Fibroblast of villous mesenchyme (primary cell): Measurements from ENCODE around the gene FOXJ1. TPM values are rescaled to one million over a fixed set of nuclear protein-coding genes. Genes with fewer than 3 reads are reported as not detected.

Experiments used
- DNase-seq: peaks from one replicate; pipeline ENCODE4 v3.0.0-alpha.2; 2010; ENCODE audit warnings: low read depth
- H3K4me3 ChIP-seq: 2 replicates; pipeline ENCODE4 v1.5.1; 2011; ENCODE audit warnings: low read depth, mild to moderate bottlenecking, low read length
- CTCF ChIP-seq: IDR thresholded peaks from 2 replicates; pipeline ENCODE4 v1.5.1; 2012; ENCODE audit warnings: low read depth, mild to moderate bottlenecking, low read length; ENCODE audit not compliant: insufficient read depth
- total RNA-seq: library from RNA; depleted of rRNA; stranded (reverse); fragments of >200 nt; gene quantifications from 2 replicates; pipeline ENCODE4 v1.2.3, GENCODE V29; 2012

FOXJ1 gene
- total RNA-seq, 1 donor, result not detected

GRCh38 chr17:76182016-76182764 lies 41.1 kb upstream of the FOXJ1 start:
- DNase-seq, result peak; percentile 90
- H3K4me3 ChIP-seq, result no peak overlapping the region
- TF ChIP-seq CTCF, result peak; percentile 95

DNA sequence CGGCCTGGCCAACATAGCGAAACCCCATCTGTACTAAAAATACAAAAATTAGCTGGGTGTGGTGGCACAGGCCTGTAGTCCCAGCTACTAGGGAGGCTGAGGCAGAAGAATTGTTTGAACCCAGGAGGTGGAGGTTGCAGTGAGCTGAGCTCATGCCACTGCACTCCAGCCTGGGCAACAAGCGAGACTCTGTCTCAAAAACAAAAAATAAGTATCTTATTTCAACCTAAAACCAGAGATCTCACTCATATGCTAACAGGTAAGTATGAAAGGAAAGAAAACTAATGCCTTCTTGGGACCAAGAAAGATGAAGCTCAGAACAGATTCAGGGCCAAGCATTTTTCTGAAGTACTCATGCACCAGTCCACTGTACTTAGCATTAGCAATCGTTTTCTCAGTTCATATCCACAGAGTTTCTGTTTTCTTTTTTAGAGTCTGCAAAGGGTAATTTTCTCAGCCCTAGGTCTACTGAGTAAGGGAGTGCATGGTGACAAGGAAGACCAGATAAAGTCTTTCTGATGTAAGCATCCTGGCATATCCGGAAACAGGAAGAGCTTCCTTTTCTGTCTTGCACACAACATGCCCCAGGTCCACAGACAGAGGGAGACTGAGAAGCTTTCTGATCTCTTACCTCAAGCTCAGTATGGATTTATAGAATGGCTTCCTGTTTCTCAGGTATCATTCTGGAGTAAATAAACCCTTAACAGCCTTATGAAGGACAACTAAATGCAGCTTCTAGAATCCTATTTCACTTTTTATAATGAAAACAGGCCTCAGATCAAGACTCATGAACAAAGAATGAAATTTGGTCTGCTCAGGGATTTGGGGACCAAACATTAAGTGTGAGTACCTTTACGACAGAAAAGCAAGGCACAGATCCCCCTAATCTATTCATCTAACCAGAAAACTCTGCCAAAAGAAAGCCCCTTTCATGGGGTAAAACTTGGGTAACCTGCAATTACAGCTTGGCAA lies 38.7 kb upstream of the FOXJ1 start:
- peak; percentile 48 for DNase-seq
- no peak overlapping the region for H3K4me3 ChIP-seq
- peak; percentile 23 for TF ChIP-seq CTCF

DNA sequence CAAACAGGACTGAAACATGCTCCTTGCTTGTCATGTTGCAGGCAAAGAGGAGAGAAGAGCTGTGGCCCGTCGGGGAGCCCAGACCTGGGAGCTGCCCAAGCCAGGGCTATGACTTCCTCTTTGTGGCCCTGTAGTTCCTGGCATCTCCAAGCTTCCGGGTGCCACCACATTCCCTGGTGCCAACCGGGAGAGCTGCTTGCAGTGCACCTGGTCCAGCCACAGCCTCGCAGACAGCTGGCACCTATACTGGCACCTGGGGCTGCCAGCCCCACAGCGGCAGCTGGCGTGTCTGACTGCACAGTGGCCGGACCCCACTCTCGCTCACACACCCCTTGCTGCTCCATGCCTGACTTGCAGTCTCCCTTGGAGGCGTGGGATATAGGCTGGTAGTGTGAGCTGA lies 37.1 kb upstream of the FOXJ1 start:
- no peak for DNase-seq
- no peak for TF ChIP-seq CTCF
- no peak overlapping the region for H3K4me3 ChIP-seq

DNA sequence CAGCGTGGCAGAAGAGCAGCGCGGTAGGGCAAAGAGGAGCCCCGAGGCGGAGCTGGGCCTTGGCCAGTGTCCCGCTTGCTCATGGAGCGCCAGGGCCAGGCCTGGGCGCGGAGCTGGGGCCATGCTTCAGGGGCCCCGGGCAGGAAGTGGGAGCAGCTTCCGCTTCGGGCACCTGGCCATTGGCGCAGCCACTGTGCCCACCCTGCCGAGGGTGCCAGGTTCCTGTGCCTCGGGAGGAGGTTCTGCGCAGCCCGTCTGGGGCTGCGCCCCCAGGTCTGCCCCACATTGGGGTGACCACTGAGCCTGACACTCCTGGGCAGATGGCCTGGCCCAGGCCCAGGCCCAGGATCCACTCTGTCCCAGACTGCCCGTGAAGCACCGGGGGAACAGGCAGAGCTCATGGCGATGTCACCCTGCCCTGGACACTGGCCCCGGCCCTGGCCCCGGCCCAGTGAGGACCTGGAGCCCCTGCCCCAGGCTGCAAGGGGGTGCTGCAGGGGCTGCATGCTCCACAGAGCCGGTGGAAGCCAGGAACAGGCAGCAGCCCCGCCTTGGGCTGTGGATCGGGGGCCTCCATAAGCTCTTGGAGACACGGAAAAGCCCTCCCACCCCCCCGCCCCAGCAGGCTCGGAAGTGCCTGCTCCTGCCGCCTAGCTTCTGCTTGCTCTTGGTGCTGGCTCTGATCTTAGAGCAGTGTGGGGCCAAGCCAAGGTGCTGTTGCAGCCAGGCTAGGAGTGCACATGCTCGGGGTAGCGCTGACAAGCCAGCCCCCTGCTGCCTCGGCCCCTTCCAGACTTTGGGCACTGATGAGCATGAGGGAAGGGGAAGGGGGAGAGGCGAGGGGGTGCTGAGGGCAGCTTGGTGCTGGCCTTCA lies 35.9 kb upstream of the FOXJ1 start:
- no peak for TF ChIP-seq CTCF
- DNase-seq, result no peak
- H3K4me3 ChIP-seq, result no peak overlapping the region

DNA sequence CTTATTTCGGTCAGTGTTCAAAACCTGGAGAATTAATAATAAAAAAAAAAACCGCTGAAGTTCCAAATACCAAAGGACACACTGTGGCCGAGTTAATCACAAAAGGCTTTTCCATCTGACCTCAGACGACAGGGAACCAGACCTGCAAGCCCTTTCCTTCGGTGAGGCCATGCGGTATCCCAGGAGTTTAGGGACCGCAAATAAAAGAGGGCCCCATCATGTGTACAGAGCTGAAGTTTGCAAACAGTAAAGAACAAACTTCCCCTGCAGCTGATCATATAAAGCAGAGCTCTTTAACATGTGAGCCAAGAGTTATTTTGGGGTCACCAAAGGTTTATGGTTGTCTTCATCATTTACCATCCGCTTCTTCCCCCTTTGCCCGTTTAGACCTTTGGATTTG lies 33.0 kb upstream of the FOXJ1 start:
- no peak overlapping the region for H3K4me3 ChIP-seq
- no peak for TF ChIP-seq CTCF
- DNase-seq, result no peak

GRCh38 chr17:76173474-76173873 lies 32.4 kb upstream of the FOXJ1 start:
- DNase-seq, result no peak
- TF ChIP-seq CTCF, result no peak
- no peak overlapping the region for H3K4me3 ChIP-seq
